Thoracic aorta (tissue), 2 donors: ENCODE results near the gene UEVLD. TPM values are rescaled to one million over a fixed set of nuclear protein-coding genes. Genes with fewer than 3 reads are reported as not detected.

Source experiments
- ATAC-seq: fragments of 150-250 bp; one replicate; pipeline ENCODE4 v1.8.0; 2017; ENCODE audit warnings: low read depth; ENCODE audit not compliant: insufficient number of reproducible peaks, low FRiP score
- DNase-seq: peaks from one replicate; pipeline ENCODE4 v3.0.0-alpha.2; 2020; ENCODE audit warnings: low spot score
- H3K27ac ChIP-seq, 2 donors: fragments of 200-600 bp; sonication (generic); 1 replicate in 1 of 2; 2 replicates in 1 of 2; pipeline ENCODE4 v1.5.1; 2016; ENCODE audit warnings: mild to moderate bottlenecking in 2 of 2, moderate library complexity in 2 of 2
- H3K27me3 ChIP-seq: fragments of 200-600 bp; sonication (generic); replicated peaks from 2 replicates; pipeline ENCODE4 v1.6.0; 2016; ENCODE audit warnings: mild to moderate bottlenecking; ENCODE audit not compliant: insufficient read depth
- H3K36me3 ChIP-seq: fragments of 200-600 bp; sonication (generic); one replicate; pipeline ENCODE4 v1.5.1; 2016
- H3K4me1 ChIP-seq, 2 donors: fragments of 200-600 bp; sonication (generic); 1 replicate in 1 of 2; 2 replicates in 1 of 2; pipeline versions ENCODE4 v1.5.1 to v1.6.0; 2016; ENCODE audit warnings: low read depth in 2 of 2, mild to moderate bottlenecking in 1 of 2; ENCODE audit not compliant: control insufficient read depth in 1 of 2
- H3K4me3 ChIP-seq: fragments of 200-600 bp; sonication (generic); 2 replicates; pipeline ENCODE4 v1.5.1; 2016; ENCODE audit warnings: mild to moderate bottlenecking
- H3K9me3 ChIP-seq: fragments of 200-600 bp; sonication (generic); 2 replicates; pipeline ENCODE4 v1.5.1; 2016
- CTCF ChIP-seq: fragments of 200-600 bp; sonication (generic); IDR thresholded peaks from one replicate; pipeline ENCODE4 v1.5.1; 2019; ENCODE audit warnings: antibody characterized with exemption
- total RNA-seq, 2 donors: library from RNA; depleted of rRNA; stranded (reverse); fragments of >200 nt; gene quantifications; one replicate each; pipeline versions ENCODE4 v1.1.0 to v1.2.3, GENCODE V29; 2016

The UEVLD gene
- total RNA-seq, 2 donors from 2014 or later, result 22.2 to 23.7 TPM

DNA sequence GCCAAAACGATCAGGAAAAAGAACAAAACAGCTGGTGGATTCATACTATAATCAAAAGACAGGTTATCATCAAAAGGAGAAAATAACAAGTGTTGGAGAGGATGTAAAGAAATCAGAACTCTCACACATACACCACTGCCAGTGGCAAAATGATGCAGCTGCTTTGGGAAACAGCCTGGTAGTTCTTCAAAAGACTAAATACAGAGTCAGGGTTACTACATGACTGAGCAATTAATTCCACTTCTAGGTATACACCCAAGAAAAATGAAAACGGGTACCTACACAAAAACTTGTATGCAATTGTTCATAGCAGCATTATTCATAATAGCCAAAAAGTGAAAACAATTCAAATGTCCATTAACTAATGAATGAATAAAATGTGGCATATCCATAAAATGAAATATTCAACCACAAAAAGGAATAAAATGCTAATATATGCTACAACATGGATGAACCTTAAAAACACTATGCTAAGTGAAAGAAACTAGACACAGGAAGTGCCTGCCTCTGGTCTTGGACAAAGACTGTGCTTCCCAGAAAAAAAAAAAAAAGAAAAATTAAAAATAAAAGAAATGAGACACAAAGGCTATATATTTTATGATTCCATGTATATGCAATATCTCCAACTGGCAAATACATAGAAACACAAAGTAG, 8.3 kb downstream of the UEVLD start:
- Histone ChIP-seq H3K27me3 (no peaks in the 10 kb centered on the region), H3K27ac (no peak overlapping the region), H3K9me3 (no peaks in the 10 kb centered on the region), H3K4me1 (no peaks in the 10 kb centered on the region), H3K4me3 (no peak overlapping the region), H3K36me3 (peaks cover 14% of the 10 kb centered on the region)
- no peak for TF ChIP-seq CTCF
- no peak for ATAC-seq
- DNase-seq, result no peak

- ATAC-seq (no peak), DNase-seq (no peak)
- H3K4me3 ChIP-seq, result no peak overlapping the region
- H3K27me3 ChIP-seq, result no peaks in the 10 kb centered on the region
- peaks cover 22% of the 10 kb centered on the region for H3K36me3 ChIP-seq
- no peaks in the 10 kb centered on the region for H3K4me1 ChIP-seq
- no peaks in the 10 kb centered on the region for H3K9me3 ChIP-seq
- TF ChIP-seq CTCF, result no peak
- H3K27ac ChIP-seq, result no peak overlapping the region
These were observed 9.4 kb downstream of the UEVLD start for GRCh38 chr11:18578975-18579598.

GRCh38 chr11:18575361-18575760, 13.2 kb downstream of the UEVLD start:
- H3K36me3 ChIP-seq, result peaks cover 33% of the 10 kb centered on the region
- no peaks in the 10 kb centered on the region for H3K4me1 ChIP-seq
- H3K9me3 ChIP-seq, result no peaks in the 10 kb centered on the region
- TF ChIP-seq CTCF, result no peak
- no peaks in the 10 kb centered on the region for H3K27me3 ChIP-seq
- ATAC-seq, result no peak
- H3K27ac ChIP-seq, result no peak overlapping the region
- DNase-seq, result no peak
- H3K4me3 ChIP-seq, result no peak overlapping the region

- no peak for TF ChIP-seq CTCF
- DNase-seq (no peak), ATAC-seq (no peak)
- H3K27ac ChIP-seq, result no peak overlapping the region
- H3K36me3 ChIP-seq, result peaks cover 17% of the 10 kb centered on the region
- no peaks in the 10 kb centered on the region for H3K27me3 ChIP-seq
- H3K4me1 ChIP-seq, result no peaks in the 10 kb centered on the region
- no peaks in the 10 kb centered on the region for H3K9me3 ChIP-seq
- no peak overlapping the region for H3K4me3 ChIP-seq
These were observed 21.5 kb downstream of the UEVLD start for GRCh38 chr11:18567081-18567480.

- no peaks in the 10 kb centered on the region for H3K4me1 ChIP-seq
- H3K27me3 ChIP-seq, result no peaks in the 10 kb centered on the region
- H3K27ac ChIP-seq, result no peak overlapping the region
- H3K9me3 ChIP-seq, result no peaks in the 10 kb centered on the region
- no peak for DNase-seq
- ATAC-seq, result no peak
- TF ChIP-seq CTCF, result no peak
- H3K36me3 ChIP-seq, result peaks cover 20% of the 10 kb centered on the region
- H3K4me3 ChIP-seq, result no peak overlapping the region
These were observed 22.1 kb downstream of the UEVLD start for GRCh38 chr11:18566406-18566805.
